Caco-2 (cell line): Measurements from ENCODE around the gene NFKBIZ. TPM values are rescaled to one million over a fixed set of nuclear protein-coding genes. Genes with fewer than 3 reads are reported as not detected.

Source experiments
- BruUV-seq: library from RNA; stranded (reverse); fragments of 400-500 nt; replicated peaks from 2 replicates; lab custom pipeline; 2021; lab: Mats Ljungman, UMichigan
- CTCF ChIA-PET: fragments of 300-600 bp; sonication (Branson Sonifier 250); formaldehyde crosslinking; loops from one replicate; lab custom pipeline; 2022; ENCODE audit warnings: antibody characterized with exemption; lab: Charles Lee
- POLR2A ChIA-PET: fragments of 300-600 bp; sonication (Branson Sonifier 250); formaldehyde crosslinking; loops from one replicate; lab custom pipeline; 2022; ENCODE audit warnings: antibody characterized with exemption; lab: Charles Lee
- DNase-seq, 2 experiments: peaks; one replicate each; pipeline versions ENCODE4 v3.0.0 to v3.0.0-alpha.2; 2020 to 2022
- H3K27me3 ChIP-seq: replicated peaks from 2 replicates; pipeline ENCODE4 v1.6.0; 2011; ENCODE audit warnings: low read length; ENCODE audit not compliant: control insufficient read depth, insufficient read depth
- H3K36me3 ChIP-seq: 2 replicates; pipeline ENCODE4 v1.5.1; 2011; ENCODE audit warnings: low read length; ENCODE audit not compliant: control insufficient read depth, insufficient read depth
- H3K4me1 ChIP-seq: fragments of 250-450 bp; sonication (Bioruptor Pico); 2 replicates; pipeline ENCODE4 v1.5.1; 2020; ENCODE audit warnings: mild to moderate bottlenecking
- H3K4me3 ChIP-seq: 2 replicates; pipeline ENCODE4 v1.5.1; 2011; ENCODE audit warnings: low read depth, mild to moderate bottlenecking, control low read depth, low read length
- H3K9me3 ChIP-seq: fragments of 250-450 bp; sonication (Bioruptor Pico); 2 replicates; pipeline ENCODE4 v1.5.1; 2020; ENCODE audit warnings: mild to moderate bottlenecking, moderate library complexity
- H3K27ac Mint-ChIP-seq: one replicate; pipeline ENCODE4 v1.8.0; 2022; ENCODE audit warnings: mixed read lengths; ENCODE audit not compliant: unreplicated experiment
- H3K27me3 Mint-ChIP-seq: one replicate; pipeline ENCODE4 v1.8.0; 2022; ENCODE audit warnings: mixed read lengths; ENCODE audit not compliant: insufficient read depth, unreplicated experiment
- H3K36me3 Mint-ChIP-seq: one replicate; pipeline ENCODE4 v1.8.0; 2022; ENCODE audit warnings: mild to moderate bottlenecking, mixed read lengths; ENCODE audit not compliant: insufficient read depth, unreplicated experiment
- H3K4me1 Mint-ChIP-seq: one replicate; pipeline ENCODE4 v1.8.0; 2022; ENCODE audit warnings: low read depth, mixed read lengths; ENCODE audit not compliant: unreplicated experiment
- H3K4me3 Mint-ChIP-seq: one replicate; pipeline ENCODE4 v1.8.0; 2022; ENCODE audit warnings: mild to moderate bottlenecking, moderate library complexity, mixed read lengths; ENCODE audit not compliant: unreplicated experiment
- H3K9me3 Mint-ChIP-seq: one replicate; pipeline ENCODE4 v1.8.0; 2022; ENCODE audit warnings: mixed read lengths; ENCODE audit not compliant: unreplicated experiment
- CTCF ChIP-seq, 2 experiments: fragments of 200-600 bp in 1 of 2; IDR thresholded peaks; 1 replicate in 1 of 2; 2 replicates in 1 of 2; pipeline versions ENCODE4 v1.5.1 to v1.8.0; 2011 to 2022; ENCODE audit warnings: antibody characterized with exemption in 1 of 2, control low read depth in 1 of 2, inconsistent platforms in 1 of 2, low read depth in 1 of 2, low read length in 1 of 2, mild to moderate bottlenecking in 1 of 2, moderate library complexity in 1 of 2; ENCODE audit not compliant: insufficient read depth in 1 of 2, severe bottlenecking in 1 of 2, unreplicated experiment in 1 of 2
- intact Hi-C: fragments of 100-400 bp; cut with micrococcal nuclease; formaldehyde crosslinking; loops from one replicate; pipeline ENCODE4 v1.10.0; 2022; ENCODE audit not compliant: unreplicated experiment
- total RNA-seq: library from RNA; stranded (reverse); gene quantifications from 2 replicates; pipeline ENCODE4 v1.2.3, GENCODE V29; 2022

Gene NFKBIZ
- total RNA-seq, 1 experiment from 2014 or later = 20.2 TPM

GRCh38 chr3:101854608-101855304 is 5.4 kb downstream of the NFKBIZ start:
- peak; percentile 43 to 55 for DNase-seq
- Mint-ChIP-seq H3K4me1 (peaks cover 40% of the 10 kb centered on the region), H3K4me3 (peak overlapping the region; percentile 18), H3K27me3 (no peaks in the 10 kb centered on the region), H3K36me3 (peaks cover 95% of the 10 kb centered on the region), H3K27ac (peak overlapping the region; percentile 31), H3K9me3 (no peaks in the 10 kb centered on the region)
- TF ChIP-seq CTCF (IDR thresholded peaks at IDR 0.05; ENCODE audit: insufficient read depth in 1 of 2, low read depth in 1 of 2, low read length in 1 of 2, severe bottlenecking in 1 of 2, unreplicated experiment in 1 of 2) = no peak
- H3K36me3 ChIP-seq = peaks cover 8% of the 10 kb centered on the region
- ChIA-PET CTCF (interaction anchor here (1.0 kb wide), 1 partner anchor 371 kb away, joined by 9 read pairs; no protein-coding TSS in a partner anchor), POLR2A (no interaction called here)
- no peak overlapping the region for H3K4me3 ChIP-seq
- intact Hi-C loops = no loop called here
- BruUV-seq = no TSS peak
- peaks cover 35% of the 10 kb centered on the region for H3K4me1 ChIP-seq
- no peaks in the 10 kb centered on the region for H3K9me3 ChIP-seq
- H3K27me3 ChIP-seq = no peaks in the 10 kb centered on the region

- no peak for TF ChIP-seq CTCF (IDR thresholded peaks at IDR 0.05; ENCODE audit: insufficient read depth in 1 of 2, low read depth in 1 of 2, low read length in 1 of 2, severe bottlenecking in 1 of 2, unreplicated experiment in 1 of 2)
- Mint-ChIP-seq H3K9me3 (no peaks in the 10 kb centered on the region), H3K27me3 (no peaks in the 10 kb centered on the region), H3K36me3 (peaks cover 91% of the 10 kb centered on the region), H3K4me1 (peaks cover 24% of the 10 kb centered on the region), H3K4me3 (no peak overlapping the region), H3K27ac (no peak overlapping the region)
- no peaks in the 10 kb centered on the region for H3K9me3 ChIP-seq
- H3K4me3 ChIP-seq = no peak overlapping the region
- H3K36me3 ChIP-seq = peaks cover 8% of the 10 kb centered on the region
- DNase-seq = no peak
- H3K4me1 ChIP-seq = peaks cover 28% of the 10 kb centered on the region
- no TSS peak for BruUV-seq
- intact Hi-C loops = no loop called here
- CTCF ChIA-PET = no interaction called here
- no peaks in the 10 kb centered on the region for H3K27me3 ChIP-seq
- POLR2A ChIA-PET = no interaction called here
Measured at GRCh38 chr3:101857301-101857741, 8.0 kb downstream of the NFKBIZ start.

GRCh38 chr3:101858464-101859030 is 9.2 kb downstream of the NFKBIZ start:
- peaks cover 20% of the 10 kb centered on the region for H3K4me1 ChIP-seq
- intact Hi-C loops = no loop called here
- peaks cover 4% of the 10 kb centered on the region for H3K36me3 ChIP-seq
- peaks cover 80% of the 10 kb centered on the region for H3K36me3 Mint-ChIP-seq
- no TSS peak for BruUV-seq
- H3K27ac Mint-ChIP-seq = no peak overlapping the region
- POLR2A ChIA-PET = no interaction called here
- H3K9me3 Mint-ChIP-seq = no peaks in the 10 kb centered on the region
- CTCF ChIA-PET = interaction anchor here (0.6 kb wide), 1 partner anchor 7 kb away, joined by 3 read pairs; no protein-coding TSS in a partner anchor
- H3K27me3 Mint-ChIP-seq = no peaks in the 10 kb centered on the region
- H3K27me3 ChIP-seq = no peaks in the 10 kb centered on the region
- H3K4me3 ChIP-seq = no peak overlapping the region
- H3K4me3 Mint-ChIP-seq = no peak overlapping the region
- peaks cover 18% of the 10 kb centered on the region for H3K4me1 Mint-ChIP-seq
- no peak for TF ChIP-seq CTCF (IDR thresholded peaks at IDR 0.05; ENCODE audit: insufficient read depth in 1 of 2, low read depth in 1 of 2, low read length in 1 of 2, severe bottlenecking in 1 of 2, unreplicated experiment in 1 of 2)
- H3K9me3 ChIP-seq = no peaks in the 10 kb centered on the region
- DNase-seq = no peak
